Activated CD8-positive, alpha-beta T cell treated with anti-CD3 and anti-CD28 coated beads for 36 hours (primary cell): ENCODE results near the gene GRK6. TPM values are rescaled to one million over a fixed set of nuclear protein-coding genes. Genes with fewer than 3 reads are reported as not detected.

Source experiments
- ATAC-seq: fragments of 200-7000 bp; cut with Tn5 transposase; one replicate; pipeline ENCODE4 v1.10.0; 2021; ENCODE audit warnings: mild to moderate bottlenecking, moderate library complexity
- CTCF ChIA-PET: fragments of 350-600 bp; sonication (Branson Sonifier 250); formaldehyde crosslinking; loops from one replicate; lab custom pipeline; 2021; ENCODE audit warnings: antibody characterized with exemption; lab: Charles Lee
- POLR2A ChIA-PET: fragments of 350-600 bp; sonication (Branson Sonifier 250); formaldehyde crosslinking; loops from one replicate; lab custom pipeline; 2021; ENCODE audit warnings: antibody characterized with exemption; lab: Charles Lee
- DNase-seq: peaks from one replicate; pipeline ENCODE4 v3.0.0-alpha.2; 2020
- H3K27ac Mint-ChIP-seq: one replicate; pipeline ENCODE4 v1.8.0; 2021; ENCODE audit warnings: mild to moderate bottlenecking, mixed read lengths
- H3K27me3 Mint-ChIP-seq: one replicate; pipeline ENCODE4 v1.8.0; 2021; ENCODE audit warnings: mixed read lengths
- H3K36me3 Mint-ChIP-seq: one replicate; pipeline ENCODE4 v1.8.0; 2021; ENCODE audit warnings: low read depth, mixed read lengths
- H3K4me1 Mint-ChIP-seq: one replicate; pipeline ENCODE4 v1.8.0; 2021; ENCODE audit warnings: low read depth, mixed read lengths
- H3K4me3 Mint-ChIP-seq: one replicate; pipeline ENCODE4 v1.8.0; 2021; ENCODE audit warnings: mild to moderate bottlenecking, moderate library complexity, mixed read lengths
- H3K9me3 Mint-ChIP-seq: one replicate; pipeline ENCODE4 v1.8.0; 2021; ENCODE audit warnings: mixed read lengths
- intact Hi-C: fragments of 100-400 bp; cut with micrococcal nuclease; formaldehyde crosslinking; loops from one replicate; pipeline ENCODE4 v1.10.0; 2022
- total RNA-seq, 2 experiments: library from RNA; stranded (reverse); gene quantifications; one replicate each; pipeline ENCODE4 v1.2.3, GENCODE V29; 2021
- TF ChIP-seq, protein P1 (sequence below): fragments of 200-600 bp; IDR thresholded peaks from one replicate; pipeline ENCODE4 v1.8.0; 2022; ENCODE audit warnings: antibody characterized with exemption, mild to moderate bottlenecking

GRK6 gene
- total RNA-seq, 2 experiments from 2014 or later, result 133 to 137 TPM

DNA sequence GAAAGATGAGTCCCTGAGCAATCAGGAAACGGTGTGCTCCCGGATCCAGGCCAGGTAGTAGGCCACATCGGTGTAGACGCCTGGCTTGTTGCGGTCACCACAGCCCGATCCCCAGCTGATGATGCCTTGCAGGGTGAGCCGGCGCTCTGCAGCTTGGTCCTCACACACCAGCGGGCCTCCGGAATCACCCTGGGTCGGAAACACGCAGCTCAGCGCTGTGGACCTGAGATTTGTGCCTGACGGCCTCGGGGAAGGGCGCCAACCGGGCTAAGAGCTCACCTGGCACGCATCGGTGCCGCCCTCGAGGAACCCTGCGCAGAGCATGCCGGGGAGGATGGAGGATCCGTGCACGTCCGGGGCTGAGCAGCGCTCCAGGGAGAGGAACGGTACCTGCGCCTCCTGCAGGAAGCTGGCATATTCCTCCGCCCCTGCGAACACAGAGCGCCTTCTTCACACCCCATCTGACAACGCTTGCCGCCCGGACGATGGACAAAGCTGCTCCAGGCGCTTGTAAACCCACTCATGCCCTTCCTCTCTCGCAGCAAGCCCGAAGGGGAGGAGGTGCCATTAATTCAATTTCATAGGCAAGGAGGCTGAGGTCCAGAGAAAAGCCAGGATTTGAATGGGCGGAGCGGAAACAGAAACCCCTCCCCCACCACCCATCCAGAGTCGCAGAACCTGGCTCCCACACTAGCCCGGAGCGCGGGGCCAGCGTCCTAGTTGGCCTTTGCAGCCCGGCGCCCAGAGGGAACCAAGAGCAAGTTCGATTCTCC lies 24.0 kb upstream of the GRK6 start:
- H3K9me3 Mint-ChIP-seq, result no peaks in the 10 kb centered on the region
- H3K4me1 Mint-ChIP-seq, result peaks cover 26% of the 10 kb centered on the region
- DNase-seq (peak; percentile 82), ATAC-seq (peak; percentile 52)
- TF ChIP-seq, protein P1, sequence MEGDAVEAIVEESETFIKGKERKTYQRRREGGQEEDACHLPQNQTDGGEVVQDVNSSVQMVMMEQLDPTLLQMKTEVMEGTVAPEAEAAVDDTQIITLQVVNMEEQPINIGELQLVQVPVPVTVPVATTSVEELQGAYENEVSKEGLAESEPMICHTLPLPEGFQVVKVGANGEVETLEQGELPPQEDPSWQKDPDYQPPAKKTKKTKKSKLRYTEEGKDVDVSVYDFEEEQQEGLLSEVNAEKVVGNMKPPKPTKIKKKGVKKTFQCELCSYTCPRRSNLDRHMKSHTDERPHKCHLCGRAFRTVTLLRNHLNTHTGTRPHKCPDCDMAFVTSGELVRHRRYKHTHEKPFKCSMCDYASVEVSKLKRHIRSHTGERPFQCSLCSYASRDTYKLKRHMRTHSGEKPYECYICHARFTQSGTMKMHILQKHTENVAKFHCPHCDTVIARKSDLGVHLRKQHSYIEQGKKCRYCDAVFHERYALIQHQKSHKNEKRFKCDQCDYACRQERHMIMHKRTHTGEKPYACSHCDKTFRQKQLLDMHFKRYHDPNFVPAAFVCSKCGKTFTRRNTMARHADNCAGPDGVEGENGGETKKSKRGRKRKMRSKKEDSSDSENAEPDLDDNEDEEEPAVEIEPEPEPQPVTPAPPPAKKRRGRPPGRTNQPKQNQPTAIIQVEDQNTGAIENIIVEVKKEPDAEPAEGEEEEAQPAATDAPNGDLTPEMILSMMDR, result no peak
- H3K27me3 Mint-ChIP-seq, result peaks cover 23% of the 10 kb centered on the region
- H3K4me3 Mint-ChIP-seq, result peak overlapping the region; percentile 73
- no peak overlapping the region for H3K27ac Mint-ChIP-seq
- no peaks in the 10 kb centered on the region for H3K36me3 Mint-ChIP-seq
- ChIA-PET POLR2A (interaction anchor here (0.9 to 7.4 kb wide), 12 partner anchors 13 to 289 kb away, joined by 3 to 140 read pairs (median 8); partner anchors contain the start of genes GRK6 and PRR7), CTCF (interaction anchor here (0.7 to 10.5 kb wide), 32 partner anchors 11 to 289 kb away, joined by 3 to 415 read pairs (median 12); partner anchors contain the start of genes GRK6, LMAN2, MXD3 and PDLIM7)
- intact Hi-C loops, result loop anchor here (2.0 kb wide), 1 partner anchor 52 kb away; no protein-coding TSS in a partner anchor

- H3K4me1 Mint-ChIP-seq, result peaks cover 26% of the 10 kb centered on the region
- TF ChIP-seq, protein P1, result no peak
- H3K27ac Mint-ChIP-seq, result peak overlapping the region; percentile 60
- ChIA-PET POLR2A (interaction anchor here (1.0 to 7.4 kb wide), 12 partner anchors 13 to 69 kb away, joined by 3 to 140 read pairs (median 10); partner anchors contain the start of genes GRK6 and PRR7), CTCF (interaction anchor here (0.8 to 10.5 kb wide), 36 partner anchors 8 to 290 kb away, joined by 3 to 415 read pairs (median 10); partner anchors contain the start of genes DDX41, DOK3, GRK6 and LMAN2)
- DNase-seq (peak; percentile 71), ATAC-seq (peak; percentile 35)
- H3K27me3 Mint-ChIP-seq, result peaks cover 23% of the 10 kb centered on the region
- no peaks in the 10 kb centered on the region for H3K36me3 Mint-ChIP-seq
- H3K9me3 Mint-ChIP-seq, result no peaks in the 10 kb centered on the region
- H3K4me3 Mint-ChIP-seq, result peak overlapping the region; percentile 73
- intact Hi-C loops, result loop anchor here (2.0 kb wide), 1 partner anchor 52 kb away; no protein-coding TSS in a partner anchor
These were observed 23.2 kb upstream of the GRK6 start for GRCh38 chr5:177403102-177403791.

- ATAC-seq, result peak; percentile 87
- Mint-ChIP-seq H3K36me3 (no peaks in the 10 kb centered on the region), H3K4me1 (peaks cover 26% of the 10 kb centered on the region), H3K27me3 (peaks cover 23% of the 10 kb centered on the region), H3K4me3 (peak overlapping the region; percentile 73), H3K27ac (peak overlapping the region; percentile 47), H3K9me3 (no peaks in the 10 kb centered on the region)
- POLR2A ChIA-PET, result interaction anchor here (0.6 to 7.4 kb wide), 17 partner anchors 12 to 111 kb away, joined by 3 to 140 read pairs (median 5); partner anchors contain the start of genes GRK6, MXD3 and PRR7
- CTCF ChIA-PET, result interaction anchor here (0.9 to 10.5 kb wide), 36 partner anchors 9 to 291 kb away, joined by 3 to 415 read pairs (median 10); partner anchors contain the start of genes DDX41, DOK3, GRK6 and LMAN2
- TF ChIP-seq, protein P1, result peak; percentile 83
- peak; percentile 89 for DNase-seq
- intact Hi-C loops, result loop anchor here (2.0 kb wide), 1 partner anchor 51 kb away; no protein-coding TSS in a partner anchor
These were observed 22.5 kb upstream of the GRK6 start for GRCh38 chr5:177403792-177404640.

DNA sequence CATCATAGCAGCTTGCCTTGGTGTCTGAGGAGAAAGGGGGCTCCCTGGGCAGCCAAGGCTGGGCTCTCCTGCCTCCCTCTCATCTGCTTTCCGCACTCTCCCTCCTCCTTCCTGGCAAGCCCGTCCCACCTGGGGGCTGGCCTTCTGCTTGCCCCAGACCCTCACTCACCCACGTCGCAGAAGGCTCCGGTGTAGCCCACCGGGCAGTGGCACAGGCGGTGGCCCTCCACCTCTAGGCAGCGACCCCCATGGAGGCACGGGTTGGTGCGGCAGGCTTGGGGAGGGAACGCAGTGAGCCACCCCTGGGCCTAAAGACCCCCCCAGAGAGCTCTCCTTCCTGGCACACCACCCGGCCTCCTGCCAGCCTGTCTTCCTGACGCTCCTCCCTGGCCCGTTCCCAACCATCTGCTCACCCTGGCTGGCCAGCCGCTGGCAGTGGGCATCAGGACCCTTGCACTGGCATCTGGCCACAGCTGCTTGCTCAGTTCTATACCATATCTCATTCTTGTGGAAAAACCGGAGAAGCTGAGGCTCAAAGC lies 21.8 kb upstream of the GRK6 start:
- no peak for ATAC-seq
- H3K27me3 Mint-ChIP-seq, result peaks cover 23% of the 10 kb centered on the region
- H3K36me3 Mint-ChIP-seq, result no peaks in the 10 kb centered on the region
- intact Hi-C loops, result no loop called here
- no peaks in the 10 kb centered on the region for H3K9me3 Mint-ChIP-seq
- H3K4me1 Mint-ChIP-seq, result peaks cover 26% of the 10 kb centered on the region
- no peak for DNase-seq
- peak overlapping the region; percentile 73 for H3K4me3 Mint-ChIP-seq
- TF ChIP-seq, protein P1, result no peak
- H3K27ac Mint-ChIP-seq, result peak overlapping the region; percentile 34
- CTCF ChIA-PET, result interaction anchor here (1.0 to 10.5 kb wide), 29 partner anchors 10 to 291 kb away, joined by 3 to 415 read pairs (median 17); partner anchors contain the start of genes DDX41, DOK3, GRK6 and LMAN2
- POLR2A ChIA-PET, result interaction anchor here (0.6 to 7.4 kb wide), 16 partner anchors 11 to 111 kb away, joined by 3 to 140 read pairs (median 5); partner anchors contain the start of genes GRK6, MXD3 and PRR7
